Measurements from ENCODE around the gene LDLRAD4. TPM values are rescaled to one million over a fixed set of nuclear protein-coding genes. Genes with fewer than 3 reads are reported as not detected.

Gene LDLRAD4
- total RNA-seq, 2 experiments from 2014 or later: 28.4 to 30.1 TPM

DNA sequence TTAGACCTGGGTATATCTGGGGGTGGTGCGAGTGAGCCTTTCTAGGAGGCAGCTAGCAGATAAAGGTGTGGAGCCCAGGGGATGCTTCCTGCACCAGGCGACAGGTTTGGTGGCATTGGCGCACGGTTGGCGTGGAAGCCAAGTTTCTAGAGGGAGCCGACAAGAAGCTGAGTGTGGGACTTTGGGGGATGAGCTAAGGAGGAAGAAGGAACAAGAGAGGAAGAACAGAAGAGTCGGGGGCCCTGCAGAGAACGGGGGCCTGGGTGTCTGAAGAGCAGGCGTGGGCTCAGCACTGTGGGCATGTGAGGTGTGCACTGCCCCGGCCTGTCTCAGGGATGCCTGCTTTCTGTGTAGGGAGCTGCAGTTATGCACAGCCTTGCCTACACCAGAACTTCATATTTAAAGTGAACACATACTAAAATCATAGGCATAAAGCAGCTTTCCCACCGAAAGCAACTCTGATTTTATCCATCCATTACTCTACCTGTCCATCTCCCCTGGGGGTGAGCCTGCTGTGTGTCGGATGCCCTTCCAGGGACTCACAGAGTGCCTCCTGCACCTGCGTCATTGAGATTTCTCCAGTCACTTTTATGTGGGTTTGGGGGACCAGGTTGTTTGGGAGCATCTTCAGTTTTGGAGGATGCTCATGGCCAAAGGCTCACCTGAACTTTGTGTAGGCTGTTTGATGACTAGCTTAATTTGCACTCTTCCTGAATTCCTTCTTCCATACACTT is 149.7 kb downstream of the LDLRAD4 start:
- POLR2A ChIA-PET: no interaction called here
- no peaks in the 10 kb centered on the region for H3K9me3 Mint-ChIP-seq
- H3K36me3 Mint-ChIP-seq: no peaks in the 10 kb centered on the region
- H3K4me1 Mint-ChIP-seq (ENCODE audit: low read depth): peaks cover 28% of the 10 kb centered on the region
- H3K27me3 Mint-ChIP-seq: no peaks in the 10 kb centered on the region
- DNase-seq: peak; percentile 5
- CTCF ChIA-PET: interaction anchor here (1.1 kb wide), 1 partner anchor 152 kb away, joined by 4 read pairs; no protein-coding TSS in a partner anchor
- no peak overlapping the region for H3K4me3 Mint-ChIP-seq
- intact Hi-C loops (cut with micrococcal nuclease): no loop called here
- H3K27ac Mint-ChIP-seq: no peak overlapping the region

DNA sequence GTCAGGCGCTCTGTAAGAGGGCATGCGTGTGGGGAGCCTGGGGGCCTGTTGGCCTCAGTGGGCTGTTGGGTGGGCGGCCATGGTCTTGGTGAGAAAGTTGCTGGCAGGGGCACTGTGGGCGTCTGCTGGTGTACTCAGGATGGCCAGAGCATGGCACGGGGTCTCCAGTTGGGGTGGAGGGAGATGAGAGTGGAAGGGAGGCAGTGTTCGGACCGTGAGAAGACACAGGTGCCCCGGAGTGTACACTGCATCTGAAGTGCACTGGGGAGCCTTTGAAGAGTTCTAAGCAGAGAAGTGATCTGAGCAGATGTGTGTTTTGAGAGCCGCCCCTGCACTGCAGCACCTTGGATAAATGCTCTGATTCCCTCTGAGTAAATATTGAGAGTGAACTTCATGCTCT is 150.8 kb downstream of the LDLRAD4 start:
- no peaks in the 10 kb centered on the region for H3K9me3 Mint-ChIP-seq
- no peaks in the 10 kb centered on the region for H3K27me3 Mint-ChIP-seq
- no peak for DNase-seq
- no peaks in the 10 kb centered on the region for H3K36me3 Mint-ChIP-seq
- intact Hi-C loops (cut with micrococcal nuclease): no loop called here
- peaks cover 32% of the 10 kb centered on the region for H3K4me1 Mint-ChIP-seq (ENCODE audit: low read depth)
- H3K27ac Mint-ChIP-seq: no peak overlapping the region
- no peak overlapping the region for H3K4me3 Mint-ChIP-seq
- POLR2A ChIA-PET: no interaction called here
- CTCF ChIA-PET: no interaction called here

DNA sequence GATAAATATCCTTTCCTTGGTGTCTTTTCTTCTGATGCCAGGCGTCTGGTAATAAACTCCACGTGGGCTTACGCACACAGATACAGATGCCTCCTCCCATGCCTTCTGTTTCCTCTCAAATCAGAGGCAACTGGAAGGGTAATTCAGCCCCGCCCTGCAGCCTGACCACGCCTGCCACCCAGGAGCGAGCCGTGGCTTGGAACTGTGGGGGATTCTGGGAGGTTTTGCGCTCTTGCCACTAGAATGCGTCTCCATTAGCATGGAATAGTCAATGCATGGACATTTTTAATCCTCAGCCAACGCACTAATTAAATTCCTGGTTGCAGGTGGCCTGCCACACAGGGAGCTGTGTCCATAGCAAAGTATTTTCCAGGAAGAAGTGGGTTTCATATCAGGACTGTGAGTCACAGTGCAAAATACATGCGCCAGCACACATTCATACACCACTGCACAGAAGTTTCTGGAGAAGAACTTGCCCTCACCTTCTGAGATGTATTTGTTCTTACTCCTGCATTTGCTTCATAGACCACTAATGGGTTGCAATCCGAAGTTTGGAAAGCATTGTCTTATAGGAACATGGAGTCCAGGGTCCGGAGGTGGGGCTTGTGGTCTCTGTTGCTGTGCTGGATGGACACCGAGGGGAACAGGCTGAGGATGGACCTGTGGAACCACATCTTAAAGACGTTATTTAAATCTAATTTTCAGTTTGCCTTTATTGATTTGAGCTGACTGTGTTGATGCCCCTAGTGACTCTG is 151.4 kb downstream of the LDLRAD4 start:
- no peaks in the 10 kb centered on the region for H3K36me3 Mint-ChIP-seq
- intact Hi-C loops (cut with micrococcal nuclease): no loop called here
- CTCF ChIA-PET: no interaction called here
- no peaks in the 10 kb centered on the region for H3K9me3 Mint-ChIP-seq
- peak; percentile 14 for DNase-seq
- no peaks in the 10 kb centered on the region for H3K27me3 Mint-ChIP-seq
- no peak overlapping the region for H3K27ac Mint-ChIP-seq
- H3K4me1 Mint-ChIP-seq (ENCODE audit: low read depth): peaks cover 38% of the 10 kb centered on the region
- no peak overlapping the region for H3K4me3 Mint-ChIP-seq
- POLR2A ChIA-PET: no interaction called here

DNA sequence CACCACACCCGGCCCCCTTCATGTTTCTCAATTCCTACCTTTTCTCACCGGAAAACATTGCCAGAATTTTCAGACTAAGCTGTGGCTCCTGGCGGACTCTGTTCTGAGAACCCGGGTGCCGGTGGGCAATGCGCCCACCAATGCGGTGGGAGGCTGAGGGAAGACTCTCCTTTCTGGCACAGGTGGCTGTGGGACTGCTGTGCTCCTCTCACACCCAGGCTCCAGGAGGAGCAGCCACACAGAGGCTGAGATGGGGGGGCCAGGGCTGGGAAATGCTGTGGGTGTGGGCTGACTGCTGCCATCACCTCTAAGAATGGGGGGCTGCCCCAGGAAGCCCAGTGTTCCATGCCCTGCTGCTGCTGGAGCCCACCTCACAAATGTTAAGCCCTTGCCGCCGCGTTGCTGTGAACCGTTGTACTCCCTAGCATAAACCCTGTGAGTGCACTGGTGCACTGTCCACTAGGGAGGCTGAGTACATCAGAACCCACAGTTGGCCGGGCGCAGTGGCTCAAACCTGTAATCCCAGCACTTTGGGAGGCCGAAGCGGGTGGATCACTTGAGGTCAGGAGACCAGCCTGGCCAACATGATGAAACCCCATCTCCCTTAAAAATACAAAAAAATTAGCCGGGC is 152.6 kb downstream of the LDLRAD4 start:
- H3K9me3 Mint-ChIP-seq: no peaks in the 10 kb centered on the region
- DNase-seq: peak; percentile 4
- H3K27ac Mint-ChIP-seq: no peak overlapping the region
- H3K4me1 Mint-ChIP-seq (ENCODE audit: low read depth): peaks cover 50% of the 10 kb centered on the region
- POLR2A ChIA-PET: no interaction called here
- H3K4me3 Mint-ChIP-seq: no peak overlapping the region
- intact Hi-C loops (cut with micrococcal nuclease): no loop called here
- CTCF ChIA-PET: no interaction called here
- no peaks in the 10 kb centered on the region for H3K27me3 Mint-ChIP-seq
- H3K36me3 Mint-ChIP-seq: no peaks in the 10 kb centered on the region

DNA sequence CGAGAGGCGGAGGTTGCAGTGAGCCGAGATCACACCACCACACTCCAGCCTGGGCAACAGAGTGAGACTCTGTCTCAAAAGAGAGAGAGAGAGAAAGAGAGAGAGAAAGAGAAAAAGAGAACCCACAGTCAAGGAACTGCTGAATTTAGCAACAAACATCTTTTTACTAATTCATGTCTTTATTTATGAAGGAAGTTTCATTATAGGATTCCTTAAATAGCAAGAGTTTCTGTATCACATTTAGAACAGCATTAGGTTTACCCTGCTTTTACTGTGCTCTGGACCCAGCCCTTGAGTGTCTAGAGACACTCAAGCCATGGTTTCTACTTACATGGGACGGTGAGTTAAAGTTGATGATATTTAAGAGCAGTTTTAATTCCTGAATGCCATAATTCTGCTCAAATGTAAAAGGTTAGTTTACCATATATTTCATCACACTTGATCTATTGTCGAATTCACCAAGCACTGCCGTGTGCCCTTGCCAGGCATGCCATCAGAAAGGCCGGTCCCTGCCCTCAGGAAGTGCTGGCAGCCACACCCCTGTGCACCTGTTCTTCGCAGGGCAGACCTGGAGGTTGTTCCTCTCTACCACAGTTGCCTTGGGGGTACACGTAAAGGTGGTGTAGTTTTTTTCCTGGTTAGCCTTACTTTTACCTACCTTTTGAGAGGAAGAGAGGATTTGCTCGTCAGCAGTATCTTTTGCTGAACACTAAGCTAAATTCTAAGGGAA is 153.3 kb downstream of the LDLRAD4 start:
- Mint-ChIP-seq H3K9me3 (no peaks in the 10 kb centered on the region), H3K4me3 (no peak overlapping the region), H3K36me3 (no peaks in the 10 kb centered on the region), H3K27ac (no peak overlapping the region), H3K27me3 (no peaks in the 10 kb centered on the region), H3K4me1 (ENCODE audit: low read depth) (peaks cover 57% of the 10 kb centered on the region)
- ChIA-PET POLR2A (no interaction called here), CTCF (interaction anchor here (0.7 to 8.9 kb wide), 2 partner anchors 9 to 154 kb away, joined by 3 to 59 read pairs; partner anchors contain the start of gene LDLRAD4)
- DNase-seq: no peak
- intact Hi-C loops (cut with micrococcal nuclease): no loop called here

DNA sequence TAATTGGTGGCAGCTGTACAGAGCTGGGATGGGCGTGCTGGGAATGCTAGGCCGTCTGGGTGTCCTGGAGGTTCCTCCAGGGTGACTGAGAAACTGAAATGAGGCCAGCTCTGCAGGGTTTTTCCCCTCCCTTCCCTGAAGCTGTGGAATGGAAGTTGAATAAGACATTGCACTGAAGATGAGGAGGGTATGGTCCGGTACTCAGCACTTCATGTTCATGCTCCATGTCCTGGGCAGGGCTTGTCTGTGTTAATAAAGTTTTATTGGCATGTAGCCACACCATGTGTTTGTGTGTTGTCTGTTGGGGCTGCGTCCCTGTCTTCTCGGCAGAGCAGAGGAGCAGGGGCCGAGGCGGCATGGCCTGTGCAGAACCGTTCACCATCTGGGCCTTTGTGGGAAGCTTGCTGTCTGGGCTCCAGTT is 154.0 kb downstream of the LDLRAD4 start:
- intact Hi-C loops (cut with micrococcal nuclease): no loop called here
- DNase-seq: no peak
- Mint-ChIP-seq H3K27ac (no peak overlapping the region), H3K36me3 (no peaks in the 10 kb centered on the region), H3K9me3 (no peaks in the 10 kb centered on the region), H3K4me3 (no peak overlapping the region), H3K4me1 (ENCODE audit: low read depth) (peaks cover 64% of the 10 kb centered on the region), H3K27me3 (no peaks in the 10 kb centered on the region)
- CTCF ChIA-PET: interaction anchor here (0.6 to 8.9 kb wide), 4 partner anchors 10 to 178 kb away, joined by 3 to 59 read pairs (median 3); partner anchors contain the start of gene LDLRAD4
- POLR2A ChIA-PET: no interaction called here

DNA sequence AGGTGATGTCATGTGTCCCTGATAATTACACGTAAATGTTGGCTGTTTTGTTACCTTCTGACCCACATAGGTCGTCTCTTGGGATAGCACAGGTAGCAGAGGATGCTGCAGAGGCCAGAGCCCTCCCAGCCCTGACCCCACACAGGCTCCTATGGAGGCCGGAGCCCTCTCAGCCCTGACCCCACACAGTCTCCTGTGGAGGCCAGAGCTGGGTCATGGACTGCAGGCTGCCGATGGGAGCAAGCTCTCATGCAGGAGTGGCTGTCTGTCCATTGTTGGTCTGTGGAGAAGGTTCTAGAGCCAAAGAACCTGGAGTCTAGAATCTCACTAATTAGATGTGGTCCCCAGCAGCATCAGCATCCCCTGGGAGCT is 155.5 kb downstream of the LDLRAD4 start:
- H3K4me1 Mint-ChIP-seq (ENCODE audit: low read depth): peaks cover 79% of the 10 kb centered on the region
- DNase-seq: peak; percentile 8
- ChIA-PET POLR2A (interaction anchor here (1.1 to 1.7 kb wide), 2 partner anchors 84 to 109 kb away, joined by 4 to 5 read pairs; no protein-coding TSS in a partner anchor), CTCF (interaction anchor here (8.9 kb wide), 1 partner anchor 156 kb away, joined by 59 read pairs; the partner anchor contains the start of gene LDLRAD4)
- H3K4me3 Mint-ChIP-seq: no peak overlapping the region
- no peaks in the 10 kb centered on the region for H3K27me3 Mint-ChIP-seq
- intact Hi-C loops (cut with micrococcal nuclease): no loop called here
- H3K9me3 Mint-ChIP-seq: no peaks in the 10 kb centered on the region
- no peaks in the 10 kb centered on the region for H3K36me3 Mint-ChIP-seq
- no peak overlapping the region for H3K27ac Mint-ChIP-seq

DNA sequence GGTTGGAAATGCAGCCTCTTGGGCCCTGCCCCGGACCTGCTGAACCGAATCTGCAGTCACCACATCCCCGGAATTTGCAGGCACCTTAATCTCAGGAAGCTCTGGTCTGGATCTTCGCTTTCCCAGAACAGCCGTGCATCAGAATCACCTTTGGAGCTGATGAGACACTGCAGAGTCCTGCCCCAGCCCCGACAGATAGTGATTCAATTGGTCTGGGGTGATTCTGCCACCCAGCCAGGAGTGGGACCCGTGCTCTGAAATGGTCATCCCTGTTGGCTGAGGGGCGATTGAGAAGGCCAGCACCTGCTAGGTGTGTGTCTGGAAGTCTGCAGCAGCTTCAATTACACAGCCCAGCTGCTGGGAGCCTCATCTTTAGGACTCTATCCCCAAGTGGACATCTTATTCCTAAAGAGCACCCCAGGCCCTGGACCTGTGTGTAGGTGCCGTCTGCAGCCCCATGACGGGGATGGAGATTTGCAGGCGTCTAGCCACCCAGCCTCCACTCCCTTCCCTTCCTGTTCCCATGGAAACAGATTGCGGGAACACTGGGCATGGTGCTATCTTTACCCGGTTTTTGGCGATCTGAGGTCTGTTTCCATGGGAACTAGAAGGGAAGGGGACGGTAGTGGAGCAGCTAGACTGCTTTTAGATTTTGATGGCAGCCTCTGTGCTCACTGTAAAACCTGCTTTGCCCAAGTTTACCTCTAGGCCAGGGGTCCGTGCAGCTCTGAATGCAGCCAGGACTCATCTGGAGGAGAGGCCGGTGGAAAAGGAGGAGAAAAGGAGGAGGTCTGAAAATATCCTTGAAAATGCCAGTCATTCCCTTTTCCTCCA is 156.1 kb downstream of the LDLRAD4 start:
- DNase-seq: peak; percentile 17
- Mint-ChIP-seq H3K4me3 (no peak overlapping the region), H3K9me3 (no peaks in the 10 kb centered on the region), H3K36me3 (no peaks in the 10 kb centered on the region), H3K27me3 (no peaks in the 10 kb centered on the region), H3K27ac (peak overlapping the region; percentile 97), H3K4me1 (ENCODE audit: low read depth) (peaks cover 81% of the 10 kb centered on the region)
- intact Hi-C loops (cut with micrococcal nuclease): loop anchor here (1.0 to 5.0 kb wide), 5 partner anchors 158 to 818 kb away; no protein-coding TSS in a partner anchor
- CTCF ChIA-PET: interaction anchor here (0.9 to 8.9 kb wide), 4 partner anchors 9 to 157 kb away, joined by 3 to 59 read pairs (median 6); partner anchors contain the start of gene LDLRAD4
- POLR2A ChIA-PET: interaction anchor here (0.9 to 2.9 kb wide), 7 partner anchors 85 to 193 kb away, joined by 3 to 10 read pairs (median 5); no protein-coding TSS in a partner anchor

DNA sequence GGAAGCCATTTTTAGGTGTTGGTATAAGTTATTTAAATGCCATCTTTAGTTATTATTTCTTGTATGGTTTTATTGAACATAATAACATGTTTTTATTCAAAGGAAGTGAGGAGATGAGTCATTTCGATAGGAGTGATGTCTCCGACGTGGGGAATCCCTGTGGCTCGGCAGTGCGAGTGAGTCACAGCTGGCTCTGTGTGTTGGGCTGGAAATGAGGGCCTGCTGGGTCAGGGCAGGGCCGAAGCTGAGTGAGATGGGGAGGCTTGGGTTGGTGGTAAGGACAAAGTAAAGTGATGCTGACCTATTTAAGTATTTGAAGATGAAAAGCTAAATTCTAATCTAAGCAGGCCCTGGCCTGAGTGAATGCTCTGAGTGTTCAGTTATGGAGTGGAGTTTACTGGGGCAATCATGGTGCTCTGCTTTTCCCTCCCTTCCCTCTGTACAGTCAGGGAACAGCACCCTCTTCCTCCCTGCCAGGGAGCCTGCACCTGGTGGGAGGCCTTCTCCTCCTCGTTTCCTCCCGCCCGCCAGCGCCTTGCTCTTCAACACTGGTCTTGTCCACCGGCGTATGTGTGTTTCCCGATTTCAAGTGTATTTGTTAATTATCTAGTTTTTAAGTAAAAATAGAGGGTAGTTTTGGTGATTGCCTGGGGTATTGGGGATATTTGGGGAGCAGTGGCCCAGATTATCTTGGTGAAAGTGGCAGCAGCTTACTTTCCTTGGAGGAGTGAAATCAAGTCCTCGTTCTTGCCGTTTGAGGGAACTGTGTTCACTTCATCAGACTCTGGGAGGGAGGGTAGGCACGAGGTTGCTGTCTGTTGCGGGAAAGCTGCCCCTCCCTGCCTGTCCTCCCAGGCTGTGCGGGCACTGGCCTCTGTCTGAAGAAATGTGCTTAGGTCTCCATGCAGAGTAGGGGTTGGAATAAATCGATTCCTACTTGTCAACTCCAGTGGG is 157.0 kb downstream of the LDLRAD4 start:
- Mint-ChIP-seq H3K27ac (peak overlapping the region; percentile 97), H3K27me3 (no peaks in the 10 kb centered on the region), H3K36me3 (no peaks in the 10 kb centered on the region), H3K4me3 (peak overlapping the region; percentile 49), H3K4me1 (ENCODE audit: low read depth) (peaks cover 79% of the 10 kb centered on the region), H3K9me3 (no peaks in the 10 kb centered on the region)
- ChIA-PET CTCF (interaction anchor here (0.9 to 8.9 kb wide), 5 partner anchors 9 to 192 kb away, joined by 3 to 59 read pairs (median 4); partner anchors contain the start of gene LDLRAD4), POLR2A (interaction anchor here (0.9 to 2.9 kb wide), 10 partner anchors 11 to 192 kb away, joined by 3 to 10 read pairs (median 5); no protein-coding TSS in a partner anchor)
- peak; percentile 92 for DNase-seq
- intact Hi-C loops (cut with micrococcal nuclease): loop anchor here (1.0 to 5.0 kb wide), 8 partner anchors 159 to 817 kb away; partner anchors contain the start of genes FAM210A and RNMT

DNA sequence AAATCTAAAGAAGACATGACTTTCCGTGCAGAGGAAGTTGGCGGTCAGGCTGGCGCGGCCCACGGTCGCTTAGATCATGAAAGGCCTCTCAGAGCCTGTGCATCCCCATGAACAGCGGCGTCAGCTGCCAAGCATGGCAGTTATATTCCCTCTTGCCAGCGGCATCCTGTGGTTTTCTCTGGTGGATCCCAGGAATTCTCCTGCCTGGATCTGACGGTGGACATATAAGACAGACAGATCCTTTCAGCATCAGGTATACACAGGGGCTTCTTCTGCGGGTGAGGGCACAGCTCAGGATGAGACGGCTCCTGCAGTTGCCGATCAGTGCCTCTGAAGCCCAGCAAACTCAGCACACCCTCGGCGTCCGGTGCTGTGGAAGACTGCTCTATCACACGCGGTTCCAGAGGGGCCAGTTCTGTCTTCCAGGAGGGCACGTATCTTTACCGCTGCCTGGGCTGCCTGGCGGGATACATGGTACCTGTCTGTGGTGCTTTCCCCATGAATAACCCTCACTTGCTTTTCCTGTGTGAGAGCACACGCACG is 157.8 kb downstream of the LDLRAD4 start:
- Mint-ChIP-seq H3K27me3 (no peaks in the 10 kb centered on the region), H3K4me3 (peak overlapping the region; percentile 49), H3K27ac (peak overlapping the region; percentile 97), H3K4me1 (ENCODE audit: low read depth) (peaks cover 84% of the 10 kb centered on the region), H3K9me3 (no peaks in the 10 kb centered on the region), H3K36me3 (no peaks in the 10 kb centered on the region)
- intact Hi-C loops (cut with micrococcal nuclease): loop anchor here (1.0 to 5.0 kb wide), 5 partner anchors 239 to 816 kb away; partner anchors contain the start of genes FAM210A and RNMT
- peak; percentile 70 for DNase-seq
- POLR2A ChIA-PET: interaction anchor here (0.7 to 3.1 kb wide), 13 partner anchors 12 to 236 kb away, joined by 3 to 23 read pairs (median 5); no protein-coding TSS in a partner anchor
- CTCF ChIA-PET: interaction anchor here (0.8 to 8.9 kb wide), 5 partner anchors 86 to 191 kb away, joined by 3 to 59 read pairs (median 4); partner anchors contain the start of gene LDLRAD4
